C1 segment of cervical spinal cord (tissue), 14 donors: Measurements from ENCODE around the gene B3GALT6.
A peak's percentile ranks its signal among the peaks of the same experiment; 100 is the strongest.
"Not testable (repeated sequence)": the region's sequence is repeated elsewhere in the genome, so short reads cannot be mapped to it uniquely, and the experiment has no call there.

Experiments
- DNase-seq, 14 donors: peaks; one replicate each; lab custom pipeline; 2025; lab: John Stamatoyannopoulos, UW

B3GALT6 gene

DNA sequence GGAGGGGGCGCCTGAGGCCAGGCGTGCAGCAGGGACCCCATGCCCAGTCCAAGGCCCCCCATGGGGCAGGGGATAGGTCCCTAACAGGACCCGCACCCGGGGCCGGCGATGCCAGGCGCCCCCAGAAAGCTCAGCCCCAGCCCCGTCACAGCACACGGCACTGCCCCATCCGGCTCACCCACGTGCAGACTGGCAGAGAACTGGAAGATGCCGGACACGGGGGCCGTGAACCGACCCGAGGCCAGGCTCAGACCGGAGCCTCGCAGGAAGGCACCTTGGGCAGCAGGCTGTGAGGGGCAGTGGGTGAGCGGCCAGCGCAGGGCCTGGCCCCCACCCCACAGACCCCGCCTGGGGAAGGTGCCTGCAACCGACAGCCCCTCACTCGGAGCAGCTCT, 11.2 kb downstream of the B3GALT6 start:
- DNase-seq = no peak

DNA sequence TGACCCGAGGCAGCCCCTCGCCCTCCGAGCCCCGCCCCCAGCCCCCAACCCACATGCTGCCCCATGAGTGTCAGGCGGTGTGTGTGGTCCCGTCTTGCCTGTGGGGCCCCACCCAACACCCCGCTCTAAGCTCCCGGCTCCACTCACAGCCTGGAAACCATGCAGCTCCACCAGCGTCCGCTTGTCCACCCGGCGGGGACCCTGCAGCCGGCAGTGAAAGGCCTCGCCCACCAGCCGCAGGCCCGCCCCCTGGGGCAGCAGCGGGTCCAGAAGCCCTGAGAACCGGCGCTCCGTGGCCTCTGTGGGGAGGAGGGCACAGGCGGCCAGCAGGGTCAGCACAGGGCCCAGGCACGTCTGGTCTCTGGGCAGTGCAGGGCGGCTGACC, 11.8 kb downstream of the B3GALT6 start:
- no peak for DNase-seq

DNA sequence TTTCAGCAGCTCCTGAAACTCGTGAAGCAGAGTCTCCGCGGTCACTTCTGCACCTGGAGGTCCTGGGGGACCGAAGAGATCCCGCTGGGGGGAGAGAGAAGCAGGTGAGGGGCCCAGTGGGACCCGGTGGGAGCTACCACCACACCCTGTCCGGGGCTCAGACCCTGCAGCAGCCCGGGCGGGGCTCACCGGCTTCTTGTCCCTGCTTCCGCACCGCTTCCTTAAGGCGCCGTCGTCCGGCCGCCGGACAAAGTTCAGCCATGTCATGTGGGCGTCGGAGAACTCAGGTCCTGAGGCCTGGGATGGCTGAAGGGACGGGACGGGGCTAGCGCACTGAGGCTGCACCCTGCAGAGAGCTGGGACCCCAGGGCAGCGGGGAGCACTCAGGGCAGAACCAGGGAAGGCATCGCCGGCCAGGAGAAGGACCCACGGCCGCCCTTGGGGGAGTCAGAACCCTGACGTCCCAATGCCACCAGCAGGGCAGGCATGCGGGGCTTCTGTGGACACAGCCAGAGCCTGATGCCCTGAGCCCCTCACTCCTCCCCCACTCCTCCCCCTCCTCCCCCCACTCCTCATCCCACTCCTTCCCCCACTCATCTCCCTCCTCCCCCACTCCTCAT, 12.3 kb downstream of the B3GALT6 start:
- DNase-seq = no peak

DNA sequence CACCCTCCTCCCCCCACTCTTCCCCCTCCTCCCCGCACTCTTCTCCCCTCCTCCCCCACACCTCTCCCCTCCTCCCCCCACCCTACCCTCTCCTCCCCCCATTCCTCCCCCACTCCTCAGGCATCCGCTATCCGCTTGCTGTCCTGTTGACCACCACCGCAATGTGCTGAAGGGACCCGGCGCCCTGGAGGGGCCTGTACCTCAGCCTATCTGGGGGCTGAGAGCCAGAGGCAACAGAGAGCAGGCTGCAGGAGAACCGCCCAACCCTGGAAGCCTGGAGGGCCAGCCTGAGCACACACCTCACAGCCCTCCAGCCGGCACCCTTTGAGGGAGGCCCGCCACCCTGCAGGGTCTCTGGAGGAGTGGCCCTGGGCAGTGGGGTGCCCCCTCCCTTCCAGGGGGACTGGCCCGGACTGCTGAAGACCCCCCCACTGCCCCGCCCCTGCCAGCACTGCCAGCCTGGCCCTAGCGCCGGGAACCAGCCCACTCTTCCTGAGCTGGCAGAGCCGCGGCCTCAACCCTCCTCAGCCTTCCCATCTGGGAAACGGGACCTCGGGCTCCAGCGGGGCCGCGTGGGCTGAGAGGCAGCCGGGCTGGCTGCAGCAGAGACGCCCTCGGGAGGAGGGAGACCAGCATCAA, 13.3 kb downstream of the B3GALT6 start:
- no peak for DNase-seq

DNA sequence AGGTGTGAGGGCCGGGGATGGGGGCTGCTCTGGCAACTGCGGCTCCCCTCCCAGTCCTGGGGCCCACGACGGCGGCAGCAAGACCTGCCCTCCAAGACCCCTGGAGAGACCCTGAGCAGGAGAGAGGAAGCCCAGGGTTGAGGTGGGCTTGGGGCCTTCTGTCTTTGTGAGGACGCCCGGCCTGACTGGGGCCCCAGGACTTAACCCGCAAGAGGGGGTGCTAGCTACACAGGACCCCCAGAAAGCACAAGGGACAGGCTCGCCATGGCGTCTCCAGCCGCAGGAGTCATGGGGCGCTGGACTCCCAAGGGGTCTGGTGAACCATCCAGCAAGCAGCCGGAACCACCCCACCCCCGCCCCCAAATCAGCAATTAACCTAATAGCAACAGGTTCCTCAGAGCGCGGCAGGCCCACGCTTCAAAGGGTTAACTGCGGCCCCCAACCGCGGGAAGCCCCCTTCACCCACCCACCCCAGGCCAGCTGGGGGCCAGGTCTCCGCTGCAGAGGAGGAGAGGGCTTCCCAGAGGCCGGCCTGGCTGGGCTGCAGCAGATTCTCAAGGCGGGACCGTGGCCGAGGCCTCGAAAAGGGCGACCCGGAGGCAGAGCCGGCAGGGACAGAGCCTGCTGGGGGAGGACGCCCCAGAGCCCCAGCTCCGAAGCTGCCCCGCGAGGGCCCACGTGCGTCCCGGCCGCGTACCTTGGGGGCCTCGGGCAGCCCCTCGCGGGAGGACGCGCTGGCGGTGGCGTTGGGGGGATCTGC, 14.0 kb downstream of the B3GALT6 start:
- DNase-seq = no peak

DNA sequence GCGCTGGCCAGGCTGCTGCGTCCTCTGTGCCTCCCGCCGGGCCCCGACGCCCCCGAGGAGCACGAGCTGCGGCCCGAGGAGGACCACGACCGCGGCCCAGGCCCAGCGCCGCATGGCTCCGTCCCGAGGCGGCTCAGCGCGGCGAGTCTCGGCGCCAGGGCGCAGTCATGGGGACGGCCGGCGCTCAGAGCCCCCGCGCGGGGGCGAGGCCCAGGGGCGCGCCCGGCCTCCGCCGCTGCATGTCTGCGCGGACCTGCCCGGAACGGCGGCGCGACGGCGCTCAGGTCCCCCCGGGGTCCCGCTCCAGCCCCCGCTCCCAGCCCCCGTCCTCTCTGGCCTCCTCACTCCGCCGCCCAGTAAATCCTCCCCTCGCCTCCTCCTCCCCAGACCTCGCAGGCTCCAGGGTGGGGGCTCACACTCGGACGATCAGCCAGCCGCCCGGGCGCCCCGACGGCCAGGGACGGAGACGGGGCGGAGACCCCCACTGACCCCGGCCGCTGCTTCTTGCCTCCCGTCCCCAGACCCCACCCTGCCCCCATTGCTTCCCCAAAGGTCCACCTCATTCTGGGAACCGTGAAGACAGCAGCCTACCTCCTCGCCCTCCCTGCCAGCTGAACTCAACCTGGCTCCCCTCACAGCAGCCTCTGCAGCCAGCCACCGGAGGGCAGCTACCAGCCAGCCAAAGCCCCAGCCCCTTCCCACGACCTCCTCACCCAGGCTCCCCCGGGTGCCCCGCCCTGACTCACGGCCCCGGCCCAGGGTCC, 14.7 kb downstream of the B3GALT6 start, which contains the start of gene C1QTNF12:
C1QTNF12 (minus strand) TSS at position 146 of the 764 bp plus-strand sequence; CDS start at position 114, 32 bp downstream.
- DNase-seq = no peak

DNA sequence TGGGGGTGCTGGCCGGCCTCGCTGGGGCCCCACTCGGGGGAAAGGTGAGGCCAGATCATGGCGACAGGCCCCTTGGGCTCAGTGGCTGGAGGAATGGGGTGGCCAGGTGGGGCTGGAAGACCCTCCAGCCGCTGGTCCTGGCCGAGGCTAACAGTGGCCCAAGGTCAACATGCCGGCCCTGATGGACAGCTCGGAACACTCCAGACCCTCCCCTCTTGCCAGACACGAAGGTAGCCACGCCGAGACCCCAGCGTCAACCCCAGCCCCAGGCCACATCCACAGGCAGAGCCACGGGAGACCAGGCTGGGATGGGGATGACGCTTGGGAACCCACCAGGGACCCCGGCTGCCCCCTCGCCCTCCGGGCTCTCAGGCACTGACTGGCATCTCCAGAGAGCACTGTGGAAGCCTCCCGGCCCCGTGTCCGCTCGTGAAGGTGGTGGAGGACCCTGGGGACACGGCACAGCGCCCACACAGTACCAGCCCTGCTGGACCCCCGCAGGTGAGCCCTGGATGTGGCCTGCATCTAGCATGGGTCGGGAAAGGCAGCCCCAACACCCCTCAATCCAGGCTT, 15.4 kb downstream of the B3GALT6 start:
- DNase-seq = no peak

DNA sequence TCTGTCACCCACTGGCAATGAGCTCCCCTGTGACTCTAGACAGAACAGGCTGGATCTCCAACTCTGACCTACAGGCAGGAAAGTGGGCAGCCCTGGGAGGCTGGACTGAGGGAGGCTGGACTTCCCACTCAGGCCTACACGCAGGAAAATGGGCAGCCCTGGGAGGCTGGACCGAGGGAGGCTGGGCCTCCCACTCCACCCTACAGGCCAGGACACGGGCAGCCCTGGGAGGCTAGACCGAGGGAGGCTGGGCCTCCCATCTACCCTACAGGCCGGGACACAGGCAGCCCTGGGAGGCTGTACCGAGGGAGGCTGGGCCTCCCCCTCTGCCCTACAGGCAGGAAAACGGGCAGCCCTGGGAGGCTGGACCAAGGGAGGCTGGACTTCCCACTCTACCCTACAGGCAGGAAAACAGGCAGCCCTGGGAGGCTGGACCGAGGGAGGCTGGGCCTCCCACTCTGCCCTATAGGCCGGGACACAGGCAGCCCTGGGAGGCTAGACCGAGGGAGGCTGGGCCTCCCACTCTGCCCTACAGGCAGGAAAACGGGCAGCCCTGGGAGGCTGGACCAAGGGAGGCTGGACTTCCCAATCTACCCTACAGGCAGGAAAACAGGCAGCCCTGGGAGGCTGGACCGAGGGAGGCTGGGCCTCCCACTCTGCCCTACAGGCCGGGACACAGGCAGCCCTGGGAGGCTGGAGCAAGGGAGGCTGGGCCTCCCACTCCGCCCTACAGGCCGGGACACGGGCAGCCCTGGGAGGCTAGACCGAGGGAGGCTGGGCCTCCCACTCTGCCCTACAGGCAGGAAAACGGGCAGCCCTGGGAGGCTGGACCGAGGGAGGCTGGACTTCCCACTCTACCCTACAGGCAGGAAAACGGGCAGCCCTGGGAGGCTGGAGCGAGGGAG, 16.2 kb downstream of the B3GALT6 start:
- DNase-seq = not testable (repeated sequence)

DNA sequence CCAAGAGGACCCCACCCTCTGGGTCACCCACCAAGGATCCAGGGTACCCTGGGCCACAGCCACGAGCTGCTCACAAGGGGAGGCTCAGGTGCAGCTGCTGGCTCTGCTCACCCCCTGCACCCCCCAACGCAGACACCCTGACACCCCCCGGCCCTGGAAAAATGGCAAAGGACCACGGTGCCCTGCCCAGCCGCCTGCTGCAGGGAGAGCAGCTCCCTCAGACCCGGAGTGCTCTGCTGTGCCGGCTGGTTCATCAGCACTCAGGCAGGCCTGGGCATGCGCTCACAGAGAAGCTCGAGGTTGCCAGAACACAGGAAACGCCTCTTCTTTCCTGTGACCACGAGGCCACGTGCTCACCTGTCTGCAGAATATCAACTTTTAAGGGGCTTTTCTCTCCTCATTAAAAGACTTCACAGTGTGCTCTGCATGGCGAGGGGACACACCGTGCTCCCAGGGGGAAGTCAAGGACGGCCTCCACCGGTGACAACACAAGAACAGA, 18.8 kb downstream of the B3GALT6 start:
- DNase-seq = no peak

DNA sequence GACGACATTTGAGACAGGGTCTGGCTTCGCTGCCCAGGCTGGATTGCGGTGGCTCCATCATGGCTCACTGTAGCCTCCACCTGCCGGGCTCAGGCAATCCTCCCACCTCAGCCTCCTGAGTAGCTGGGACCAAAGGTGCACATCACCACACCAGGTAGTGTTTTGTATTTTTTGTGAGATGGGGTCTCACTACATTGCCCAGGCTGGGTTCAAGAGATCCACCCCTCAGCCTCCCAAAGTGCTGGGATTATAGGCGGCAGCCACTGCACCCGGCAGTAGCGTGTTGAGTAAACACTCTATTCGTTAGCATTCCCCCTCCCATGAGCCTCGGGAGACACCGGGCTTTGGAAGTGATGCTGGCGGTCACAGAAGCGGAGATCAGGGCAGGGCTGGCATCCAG, 21.3 kb downstream of the B3GALT6 start:
- no peak for DNase-seq

DNA sequence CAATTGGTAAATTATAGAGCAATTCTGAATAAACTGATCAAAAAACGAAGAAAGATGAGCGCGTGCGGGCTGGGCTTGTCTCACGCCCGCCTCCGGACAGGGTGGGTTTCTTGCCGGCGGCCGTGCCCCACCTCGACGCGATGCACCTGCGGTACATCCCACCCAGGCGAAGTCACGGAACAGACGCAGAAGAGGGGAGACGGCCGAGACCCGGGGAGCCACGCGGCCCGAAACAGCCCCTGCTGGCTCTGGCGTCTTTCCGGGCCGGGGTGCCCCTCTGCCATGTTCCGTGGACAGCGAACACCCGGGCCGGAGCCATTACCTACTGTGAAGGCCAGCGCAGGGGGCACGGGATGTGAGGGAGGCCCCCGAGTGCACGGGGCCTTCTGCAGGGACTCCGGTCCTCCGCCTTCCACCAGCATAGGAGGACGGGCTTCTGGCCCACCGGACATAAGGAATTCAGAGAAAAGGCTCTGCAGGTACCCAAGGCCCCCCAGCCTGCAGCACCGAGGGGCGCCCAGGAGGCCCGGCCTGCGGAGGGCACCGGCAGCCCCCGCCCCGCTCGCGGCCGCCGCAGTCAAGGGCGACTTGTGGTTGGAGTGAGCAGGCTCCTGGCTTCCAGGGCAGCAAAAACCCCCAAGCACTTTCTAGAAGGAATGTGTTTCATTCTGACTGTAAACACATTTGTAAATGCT, 22.1 kb downstream of the B3GALT6 start:
- no peak for DNase-seq

DNA sequence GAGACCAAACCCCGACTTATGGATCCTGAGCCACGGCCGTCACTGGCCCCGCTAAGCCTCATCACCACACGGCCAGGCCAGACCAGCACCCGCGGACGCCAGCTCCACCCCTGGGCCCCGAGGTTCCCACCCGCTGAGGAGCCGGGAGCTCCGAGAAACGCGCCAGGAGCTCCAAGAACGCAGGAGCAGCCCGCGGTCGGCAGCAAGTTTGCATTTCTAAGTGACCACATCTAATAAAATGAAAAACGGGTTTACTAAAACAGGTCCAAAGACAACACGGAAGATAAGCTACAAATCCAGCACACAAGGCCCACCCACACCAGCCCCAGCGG, 22.6 kb downstream of the B3GALT6 start:
- DNase-seq = no peak

DNA sequence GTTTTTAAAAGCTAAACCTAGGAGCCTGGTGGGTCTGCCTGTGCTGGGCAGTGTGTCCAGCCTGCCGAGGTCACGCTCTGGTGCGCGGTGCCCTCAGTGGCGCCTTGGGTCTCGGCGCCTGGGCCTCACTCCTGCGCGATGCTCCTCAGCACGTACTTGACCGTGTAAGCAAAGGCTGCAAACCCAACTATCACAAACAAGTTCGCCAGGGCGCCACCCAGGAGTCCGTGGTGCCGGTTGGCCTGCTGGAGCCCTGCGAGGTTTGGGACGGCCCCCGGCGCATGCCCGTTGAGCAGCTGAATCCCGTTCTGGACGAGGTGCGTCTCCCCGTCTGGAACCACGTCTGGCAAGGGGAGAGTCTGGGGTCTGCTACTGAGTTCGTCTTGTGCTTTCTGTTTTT, 23.0 kb downstream of the B3GALT6 start:
- no peak for DNase-seq

DNA sequence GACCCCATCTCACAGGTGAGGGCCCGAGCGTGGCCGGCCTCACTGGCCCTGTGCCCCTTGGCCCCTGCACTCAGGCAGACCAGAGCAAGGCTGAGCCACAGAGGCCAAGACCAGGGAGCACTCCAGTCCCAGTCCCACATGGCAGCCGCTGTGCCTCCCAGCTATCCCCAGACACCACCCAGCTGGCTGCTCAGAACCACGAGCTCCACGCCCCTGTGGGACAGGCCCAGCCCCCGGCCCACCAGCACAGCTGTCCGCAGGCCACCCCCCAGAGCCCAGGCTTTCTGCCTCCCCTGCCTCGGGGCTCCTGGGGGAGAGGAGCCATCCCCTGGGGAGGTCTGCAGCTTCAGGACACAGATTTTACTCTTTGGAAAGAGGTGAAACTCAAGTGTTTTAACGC, 23.6 kb downstream of the B3GALT6 start:
- DNase-seq = no peak

DNA sequence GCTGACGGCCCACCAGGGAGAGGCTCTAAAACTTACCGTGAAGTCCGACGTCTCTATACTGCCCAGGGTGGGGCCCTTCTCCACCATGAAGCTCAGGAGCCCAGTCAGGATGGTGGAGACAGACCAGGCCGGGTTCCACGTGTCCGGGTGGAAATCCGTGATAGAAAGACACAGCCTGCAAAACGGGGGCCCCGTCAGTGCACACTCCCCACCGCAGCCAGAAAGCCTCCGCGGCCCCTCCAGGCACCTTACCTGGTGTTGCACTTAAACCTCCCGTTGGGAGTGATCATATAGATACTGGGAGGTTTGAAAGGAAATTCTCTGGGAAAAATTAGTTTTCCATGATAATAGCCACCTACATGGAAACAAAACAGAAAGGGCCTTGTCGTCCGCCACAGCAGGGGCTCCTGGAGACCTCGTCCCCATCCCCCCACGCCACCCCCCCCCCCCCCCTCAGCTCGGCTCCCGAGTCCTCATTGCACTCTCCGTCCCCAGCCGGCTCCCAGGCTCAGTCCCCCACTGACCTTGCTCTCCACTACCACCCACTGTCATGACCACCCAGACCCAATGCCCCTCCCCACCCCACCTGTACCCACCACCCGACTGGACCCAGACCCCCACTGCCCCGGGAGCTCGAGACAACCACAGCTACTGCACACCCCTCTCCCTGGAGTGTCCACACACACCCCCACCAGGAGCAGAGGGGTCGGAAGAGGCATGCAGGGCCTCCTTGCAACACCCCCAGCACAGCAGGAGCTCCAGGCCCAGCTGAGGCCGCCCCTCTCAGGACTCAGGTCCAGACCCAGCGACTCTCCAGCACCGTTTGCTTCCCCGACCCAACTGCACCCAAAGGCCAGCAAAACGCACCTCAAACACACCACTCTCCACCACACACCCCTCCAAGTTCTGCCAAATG, 25.2 kb downstream of the B3GALT6 start:
- DNase-seq = no peak

DNA sequence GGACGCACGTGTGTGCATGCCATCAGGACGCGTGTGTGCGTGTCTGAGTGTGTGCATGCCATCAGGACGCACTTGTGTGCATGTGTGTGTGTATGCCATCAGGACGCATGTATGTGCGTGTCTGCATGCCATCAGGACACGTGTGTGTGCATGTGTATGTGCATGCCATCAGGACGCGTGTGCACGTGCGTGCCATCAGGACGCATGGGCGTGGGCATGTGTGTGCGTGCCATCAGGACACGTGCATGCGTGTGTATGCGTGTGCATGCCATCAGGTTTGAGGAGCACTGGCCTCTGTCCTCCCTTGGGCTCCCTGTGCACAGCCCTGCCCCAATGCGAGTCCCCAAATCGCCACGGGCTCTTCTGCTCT, 27.1 kb downstream of the B3GALT6 start:
- DNase-seq = no peak

DNA sequence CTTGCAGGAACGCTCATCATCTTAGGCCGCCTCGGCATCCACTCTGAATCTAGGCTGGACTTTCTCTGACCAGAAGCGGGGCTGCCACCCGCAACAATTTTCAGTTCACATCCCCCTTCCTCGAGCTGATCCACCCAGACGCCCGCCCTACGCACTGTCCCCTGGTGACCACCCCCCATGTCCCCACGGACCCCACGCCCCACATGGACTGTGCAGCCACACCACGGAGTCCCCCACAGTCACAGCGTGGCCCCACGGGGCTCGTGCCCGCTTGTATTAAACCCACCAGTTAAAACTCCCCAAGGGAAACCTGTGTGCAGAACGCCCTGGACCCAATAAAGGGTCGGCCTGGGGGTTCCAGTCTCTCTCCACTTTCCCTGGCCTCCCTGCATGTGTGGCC, 27.5 kb downstream of the B3GALT6 start:
- no peak for DNase-seq

DNA sequence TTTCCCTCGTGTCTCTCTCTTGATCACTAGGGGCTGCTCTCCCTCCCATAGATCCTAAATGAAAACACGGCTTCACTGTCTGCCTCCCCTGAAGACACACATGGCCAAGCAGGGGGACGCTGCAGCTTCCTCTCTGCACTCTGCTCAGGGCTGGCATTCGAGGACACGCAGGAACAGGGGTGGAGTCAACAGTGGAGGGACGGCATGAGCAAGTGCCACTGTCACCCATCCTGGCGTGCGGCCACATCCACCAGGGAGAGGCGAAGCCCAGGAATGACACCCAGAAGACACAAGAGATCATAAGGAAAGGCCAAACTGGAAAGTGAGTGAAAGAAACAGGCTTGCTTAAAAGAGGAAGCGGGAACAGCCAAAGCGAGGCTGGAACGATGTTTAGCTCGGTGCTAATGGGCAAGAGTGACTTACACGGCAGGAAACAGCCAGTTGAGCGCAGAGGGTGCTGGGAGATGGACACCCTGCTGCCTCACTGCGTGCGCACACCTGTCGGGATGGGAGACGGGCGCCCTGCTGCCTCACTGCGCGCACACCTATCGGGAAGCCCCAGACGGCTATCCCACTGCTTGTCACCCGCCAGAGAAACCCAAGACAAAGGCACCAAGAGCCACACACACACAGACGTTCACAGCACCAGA, 28.0 kb downstream of the B3GALT6 start:
- DNase-seq = peak in 3 of 14 donors; percentile 9 to 20 (median 16)
